Liver (tissue), 9 donors: Measurements from ENCODE around the gene HNRNPA1L2. TPM values are rescaled to one million over a fixed set of nuclear protein-coding genes. Genes with fewer than 3 reads are reported as not detected.

Experiments used
- DNase-seq: peaks from one replicate; pipeline ENCODE4 v3.0.0-alpha.2; 2017; ENCODE audit warnings: low spot score
- H3K27ac ChIP-seq, 2 donors: one replicate each; pipeline ENCODE4 v1.7.0; 2013; ENCODE audit warnings: inconsistent platforms in 2 of 2, low read length in 2 of 2, control low read depth in 1 of 2, low read depth in 1 of 2, mild to moderate bottlenecking in 1 of 2
- H3K27me3 ChIP-seq, 4 donors: one replicate each; pipeline versions ENCODE4 v1.6.1 to v1.7.0; 2013; ENCODE audit warnings: low read length in 3 of 4, inconsistent platforms in 1 of 4, mild to moderate bottlenecking in 1 of 4, moderate library complexity in 1 of 4; ENCODE audit not compliant: control insufficient read depth in 4 of 4, insufficient read depth in 4 of 4
- H3K36me3 ChIP-seq, 4 donors: one replicate each; pipeline versions ENCODE4 v1.6.1 to v1.7.0; 2013; ENCODE audit warnings: low read length in 3 of 4, mild to moderate bottlenecking in 3 of 4, low read depth in 1 of 4, moderate library complexity in 1 of 4; ENCODE audit not compliant: control insufficient read depth in 4 of 4, insufficient read depth in 3 of 4
- H3K4me1 ChIP-seq, 4 donors: one replicate each; pipeline versions ENCODE4 v1.6.1 to v1.7.0; 2013; ENCODE audit warnings: low read length in 3 of 4, mild to moderate bottlenecking in 3 of 4, moderate library complexity in 1 of 4; ENCODE audit not compliant: control insufficient read depth in 4 of 4, insufficient read depth in 4 of 4
- H3K4me3 ChIP-seq, 3 donors: one replicate each; pipeline versions ENCODE4 v1.6.1 to v1.7.0; 2013; ENCODE audit warnings: low read length in 3 of 3, control low read depth in 1 of 3, low read depth in 1 of 3, mild to moderate bottlenecking in 1 of 3
- H3K9ac ChIP-seq, 2 donors: one replicate each; pipeline ENCODE4 v1.7.0; 2013; ENCODE audit warnings: low read length in 2 of 2, mild to moderate bottlenecking in 2 of 2, moderate library complexity in 2 of 2, control low read depth in 1 of 2, low read depth in 1 of 2
- H3K9me3 ChIP-seq, 4 donors: one replicate each; pipeline versions ENCODE4 v1.6.1 to v1.7.0; 2013; ENCODE audit warnings: low read length in 3 of 4; ENCODE audit not compliant: control insufficient read depth in 4 of 4
- ATF3 ChIP-seq: IDR thresholded peaks from 2 replicates; pipeline ENCODE4 v1.6.1; 2016; ENCODE audit warnings: antibody characterized with exemption
- EGR1 ChIP-seq, 2 donors: IDR thresholded peaks; 2 replicates each; pipeline ENCODE4 v1.6.1; 2016 to 2018; ENCODE audit warnings: antibody characterized with exemption in 2 of 2, low read depth in 2 of 2
- FOXA1 ChIP-seq: IDR thresholded peaks from 2 replicates; pipeline ENCODE4 v1.6.1; 2016; ENCODE audit warnings: antibody characterized with exemption
- FOXA2 ChIP-seq: IDR thresholded peaks from 2 replicates; pipeline ENCODE4 v1.6.1; 2016; ENCODE audit warnings: antibody characterized with exemption
- HNF4A ChIP-seq, 2 donors: conservative IDR thresholded peaks; 2 replicates each; pipeline ENCODE4 v1.6.1; 2016; ENCODE audit warnings: antibody characterized with exemption in 2 of 2, mild to moderate bottlenecking in 2 of 2
- HNF4G ChIP-seq: IDR thresholded peaks from 2 replicates; pipeline ENCODE4 v1.6.1; 2016; ENCODE audit warnings: antibody characterized with exemption
- JUND ChIP-seq, 2 donors: IDR thresholded peaks; 2 replicates each; pipeline ENCODE4 v1.6.1; 2016; ENCODE audit warnings: antibody characterized with exemption in 2 of 2
- MAX ChIP-seq: IDR thresholded peaks from 2 replicates; pipeline ENCODE4 v1.6.1; 2016; ENCODE audit warnings: antibody characterized with exemption
- NR2F2 ChIP-seq: IDR thresholded peaks from 2 replicates; pipeline ENCODE4 v1.6.1; 2016; ENCODE audit warnings: antibody characterized with exemption
- RXRA ChIP-seq, 2 donors: IDR thresholded peaks; 2 replicates each; pipeline ENCODE4 v1.6.1; 2017 to 2018; ENCODE audit warnings: antibody characterized with exemption in 2 of 2, mild to moderate bottlenecking in 1 of 2
- SP1 ChIP-seq: IDR thresholded peaks from 2 replicates; pipeline ENCODE4 v1.6.1; 2018; ENCODE audit warnings: antibody characterized with exemption, mild to moderate bottlenecking
- TAF1 ChIP-seq: conservative IDR thresholded peaks from 2 replicates; pipeline ENCODE4 v1.6.1; 2016; ENCODE audit warnings: antibody characterized with exemption, mild to moderate bottlenecking
- YY1 ChIP-seq: IDR thresholded peaks from 2 replicates; pipeline ENCODE4 v1.6.1; 2016; ENCODE audit warnings: antibody characterized with exemption, mild to moderate bottlenecking
- WGBS: extraction: QIAGEN DNeasy Blood & Tissue Kit; methylation state at CpG from one replicate; pipeline ENCODE4 v1.1.7; 2013; 5-methylcytosine and 5-hydroxymethylcytosine counted together
- polyA plus RNA-seq, 2 donors: library from polyadenylated mRNA; stranded (reverse) in 1 of 2; unstranded in 1 of 2; fragments of 200-250 nt in 1 of 2; fragments of >200 nt in 1 of 2; fragmentation: Nextera tagmentation in 1 of 2; extraction: Ambion mirVana in 1 of 2; gene quantifications; one replicate each; pipeline versions ENCODE4 v1.2.1 to v1.2.3, GENCODE V29; 2013 to 2015
- total RNA-seq, 2 donors: library from RNA; depleted of rRNA; stranded (reverse); fragments of >200 nt; gene quantifications; one replicate each; pipeline ENCODE4 v1.2.3, GENCODE V29; 2014
- TF ChIP-seq, protein P1 (sequence below): fragments of 150-350 bp; IDR thresholded peaks from 2 replicates; pipeline ENCODE4 v1.5.1; 2017; ENCODE audit warnings: improper control_type of control experiment, low read depth, low read length; ENCODE audit not compliant: missing input control
- TF ChIP-seq, protein P2 (sequence below): IDR thresholded peaks from 2 replicates; pipeline ENCODE4 v1.6.1; 2016; ENCODE audit warnings: antibody characterized with exemption, mild to moderate bottlenecking
- TF ChIP-seq, protein P3 (sequence below): IDR thresholded peaks from 2 replicates; pipeline ENCODE4 v1.6.1; 2016; ENCODE audit warnings: antibody characterized with exemption
- donor health status: healthy.
- donor health status: healthy.
- donor health status: healthy.
- donor health status: healthy.
- donor health status: healthy.

The HNRNPA1L2 gene
- total and polyA plus RNA-seq, 4 donors, result 0.81 to 2.4 (median 1.2) TPM

DNA sequence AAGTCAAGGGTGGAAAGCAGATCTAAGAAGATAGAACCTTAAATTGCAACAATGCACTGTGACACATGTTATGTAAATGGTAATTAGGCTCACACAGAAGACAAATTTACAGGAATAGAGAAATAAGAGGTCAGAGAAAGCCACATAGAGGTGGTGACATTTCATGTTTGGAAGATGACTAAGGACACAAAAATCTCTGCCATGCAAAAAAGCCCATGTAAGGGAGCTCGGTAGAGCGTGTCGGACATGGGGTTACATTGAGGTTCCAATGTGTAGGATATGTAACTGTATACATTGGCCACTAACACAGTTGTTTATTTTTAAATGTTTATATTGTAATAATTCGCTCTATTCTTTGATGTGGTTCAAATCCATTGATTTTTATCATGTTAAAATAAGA is 44.1 kb downstream of the HNRNPA1L2 start:
- no peak overlapping the region for H3K9ac ChIP-seq
- no peak overlapping the region for H3K4me3 ChIP-seq
- no peaks in the 10 kb centered on the region for H3K27me3 ChIP-seq
- no peaks in the 10 kb centered on the region for H3K9me3 ChIP-seq
- 95% methylated on average over 4 of the region's 4 CpGs for WGBS
- no peak for DNase-seq
- H3K27ac ChIP-seq, result no peak overlapping the region
- no peaks in the 10 kb centered on the region for H3K4me1 ChIP-seq
- TF ChIP-seq MAX, result no peak
- TF ChIP-seq, protein P1, sequence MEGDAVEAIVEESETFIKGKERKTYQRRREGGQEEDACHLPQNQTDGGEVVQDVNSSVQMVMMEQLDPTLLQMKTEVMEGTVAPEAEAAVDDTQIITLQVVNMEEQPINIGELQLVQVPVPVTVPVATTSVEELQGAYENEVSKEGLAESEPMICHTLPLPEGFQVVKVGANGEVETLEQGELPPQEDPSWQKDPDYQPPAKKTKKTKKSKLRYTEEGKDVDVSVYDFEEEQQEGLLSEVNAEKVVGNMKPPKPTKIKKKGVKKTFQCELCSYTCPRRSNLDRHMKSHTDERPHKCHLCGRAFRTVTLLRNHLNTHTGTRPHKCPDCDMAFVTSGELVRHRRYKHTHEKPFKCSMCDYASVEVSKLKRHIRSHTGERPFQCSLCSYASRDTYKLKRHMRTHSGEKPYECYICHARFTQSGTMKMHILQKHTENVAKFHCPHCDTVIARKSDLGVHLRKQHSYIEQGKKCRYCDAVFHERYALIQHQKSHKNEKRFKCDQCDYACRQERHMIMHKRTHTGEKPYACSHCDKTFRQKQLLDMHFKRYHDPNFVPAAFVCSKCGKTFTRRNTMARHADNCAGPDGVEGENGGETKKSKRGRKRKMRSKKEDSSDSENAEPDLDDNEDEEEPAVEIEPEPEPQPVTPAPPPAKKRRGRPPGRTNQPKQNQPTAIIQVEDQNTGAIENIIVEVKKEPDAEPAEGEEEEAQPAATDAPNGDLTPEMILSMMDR, result no peak
- TF ChIP-seq HNF4G, result no peak
- TF ChIP-seq SP1, result no peak
- TF ChIP-seq NR2F2, result no peak
- no peak for TF ChIP-seq RXRA (IDR thresholded peaks at IDR 0.05)
- no peak for TF ChIP-seq YY1
- TF ChIP-seq JUND (IDR thresholded peaks at IDR 0.05), result no peak
- no peak for TF ChIP-seq EGR1 (IDR thresholded peaks at IDR 0.05; ENCODE audit: low read depth in 2 of 2)
- TF ChIP-seq, protein P2, sequence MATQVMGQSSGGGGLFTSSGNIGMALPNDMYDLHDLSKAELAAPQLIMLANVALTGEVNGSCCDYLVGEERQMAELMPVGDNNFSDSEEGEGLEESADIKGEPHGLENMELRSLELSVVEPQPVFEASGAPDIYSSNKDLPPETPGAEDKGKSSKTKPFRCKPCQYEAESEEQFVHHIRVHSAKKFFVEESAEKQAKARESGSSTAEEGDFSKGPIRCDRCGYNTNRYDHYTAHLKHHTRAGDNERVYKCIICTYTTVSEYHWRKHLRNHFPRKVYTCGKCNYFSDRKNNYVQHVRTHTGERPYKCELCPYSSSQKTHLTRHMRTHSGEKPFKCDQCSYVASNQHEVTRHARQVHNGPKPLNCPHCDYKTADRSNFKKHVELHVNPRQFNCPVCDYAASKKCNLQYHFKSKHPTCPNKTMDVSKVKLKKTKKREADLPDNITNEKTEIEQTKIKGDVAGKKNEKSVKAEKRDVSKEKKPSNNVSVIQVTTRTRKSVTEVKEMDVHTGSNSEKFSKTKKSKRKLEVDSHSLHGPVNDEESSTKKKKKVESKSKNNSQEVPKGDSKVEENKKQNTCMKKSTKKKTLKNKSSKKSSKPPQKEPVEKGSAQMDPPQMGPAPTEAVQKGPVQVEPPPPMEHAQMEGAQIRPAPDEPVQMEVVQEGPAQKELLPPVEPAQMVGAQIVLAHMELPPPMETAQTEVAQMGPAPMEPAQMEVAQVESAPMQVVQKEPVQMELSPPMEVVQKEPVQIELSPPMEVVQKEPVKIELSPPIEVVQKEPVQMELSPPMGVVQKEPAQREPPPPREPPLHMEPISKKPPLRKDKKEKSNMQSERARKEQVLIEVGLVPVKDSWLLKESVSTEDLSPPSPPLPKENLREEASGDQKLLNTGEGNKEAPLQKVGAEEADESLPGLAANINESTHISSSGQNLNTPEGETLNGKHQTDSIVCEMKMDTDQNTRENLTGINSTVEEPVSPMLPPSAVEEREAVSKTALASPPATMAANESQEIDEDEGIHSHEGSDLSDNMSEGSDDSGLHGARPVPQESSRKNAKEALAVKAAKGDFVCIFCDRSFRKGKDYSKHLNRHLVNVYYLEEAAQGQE, result no peak
- no peak for TF ChIP-seq FOXA1
- no peak for TF ChIP-seq HNF4A (conservative IDR thresholded peaks at IDR 0.05)
- no peak for TF ChIP-seq FOXA2
- TF ChIP-seq TAF1, result no peak
- TF ChIP-seq, protein P3, sequence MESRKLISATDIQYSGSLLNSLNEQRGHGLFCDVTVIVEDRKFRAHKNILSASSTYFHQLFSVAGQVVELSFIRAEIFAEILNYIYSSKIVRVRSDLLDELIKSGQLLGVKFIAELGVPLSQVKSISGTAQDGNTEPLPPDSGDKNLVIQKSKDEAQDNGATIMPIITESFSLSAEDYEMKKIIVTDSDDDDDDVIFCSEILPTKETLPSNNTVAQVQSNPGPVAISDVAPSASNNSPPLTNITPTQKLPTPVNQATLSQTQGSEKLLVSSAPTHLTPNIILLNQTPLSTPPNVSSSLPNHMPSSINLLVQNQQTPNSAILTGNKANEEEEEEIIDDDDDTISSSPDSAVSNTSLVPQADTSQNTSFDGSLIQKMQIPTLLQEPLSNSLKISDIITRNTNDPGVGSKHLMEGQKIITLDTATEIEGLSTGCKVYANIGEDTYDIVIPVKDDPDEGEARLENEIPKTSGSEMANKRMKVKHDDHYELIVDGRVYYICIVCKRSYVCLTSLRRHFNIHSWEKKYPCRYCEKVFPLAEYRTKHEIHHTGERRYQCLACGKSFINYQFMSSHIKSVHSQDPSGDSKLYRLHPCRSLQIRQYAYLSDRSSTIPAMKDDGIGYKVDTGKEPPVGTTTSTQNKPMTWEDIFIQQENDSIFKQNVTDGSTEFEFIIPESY, result no peak
- TF ChIP-seq ATF3, result no peak
- H3K36me3 ChIP-seq, result peaks cover 9 to 40% (median 23%) of the 10 kb centered on the region in 4 donors

Other genes with a start within 250 kb of the HNRNPA1L2 start
- 1 to 10 TPM; 1.1 to 2.8 TPM for gene THSD1, start 236.3 kb upstream of the HNRNPA1L2 start, total RNA-seq
- 1 to 10 TPM in 1 of 2 donors, under 1 TPM in 1; 0.74 to 1.7 TPM for gene THSD1, start 236.3 kb upstream of the HNRNPA1L2 start, polyA plus RNA-seq
- 10 to 100 TPM; 20.1 to 34.6 TPM for gene VPS36, start 191.8 kb upstream of the HNRNPA1L2 start, total RNA-seq
- gene VPS36, start 191.8 kb upstream of the HNRNPA1L2 start, polyA plus RNA-seq, result 10 to 100 TPM; 10.1 to 32.3 TPM
- gene CKAP2, start 187.0 kb upstream of the HNRNPA1L2 start, total RNA-seq, result 10 to 100 TPM in 1 of 2 donors, 1 to 10 TPM in 1; 2.7 to 40.9 TPM
- 1 to 10 TPM; 2.4 to 3.0 TPM for gene CKAP2, start 187.0 kb upstream of the HNRNPA1L2 start, polyA plus RNA-seq
- gene SUGT1, start 10.4 kb downstream of the HNRNPA1L2 start, total RNA-seq, result 10 to 100 TPM; 17.2 to 24.4 TPM
- gene SUGT1, start 10.4 kb downstream of the HNRNPA1L2 start, polyA plus RNA-seq, result 10 to 100 TPM; 15.5 to 24.9 TPM
- gene CNMD, start 97.4 kb downstream of the HNRNPA1L2 start, total RNA-seq, result not detected
- not detected for gene CNMD, start 97.4 kb downstream of the HNRNPA1L2 start, polyA plus RNA-seq
- not detected for gene PCDH8, start 206.2 kb downstream of the HNRNPA1L2 start, total RNA-seq
- gene PCDH8, start 206.2 kb downstream of the HNRNPA1L2 start, polyA plus RNA-seq, result not detected